HCT116 (cell line): Measurements from ENCODE around the gene THRAP3. TPM values are rescaled to one million over a fixed set of nuclear protein-coding genes. Genes with fewer than 3 reads are reported as not detected.

Experiments used
- ATAC-seq: fragments of 200-7000 bp; cut with Tn5 transposase; 2 replicates; pipeline ENCODE4 v1.9.1; 2020; ENCODE audit warnings: mild to moderate bottlenecking, moderate library complexity
- BruUV-seq: library from RNA; stranded (reverse); fragments of 400-500 nt; replicated peaks from 2 replicates; lab custom pipeline; 2021; lab: Mats Ljungman, UMichigan
- CTCF ChIA-PET: fragments of 300-600 bp; sonication (Branson Sonifier 250); formaldehyde crosslinking; loops from one replicate; lab custom pipeline; 2021; ENCODE audit warnings: antibody characterized with exemption; lab: Charles Lee
- POLR2A ChIA-PET: fragments of 300-600, 350-600 bp; sonication (Branson Sonifier 250); formaldehyde crosslinking; loops from one replicate; lab custom pipeline; 2021; ENCODE audit warnings: antibody characterized with exemption; lab: Charles Lee
- RAD21 ChIA-PET, 2 experiments: fragments of 300-600 bp; sonication (Branson Sonifier 250); formaldehyde crosslinking; loops; one replicate each; lab custom pipeline; 2023; ENCODE audit warnings: low total read pairs in 2 of 2; ENCODE audit not compliant: uncharacterized antibody in 2 of 2, unreplicated experiment in 2 of 2, low non-redundant PET in 1 of 2; lab: Charles Lee
- DNase-seq: peaks from one replicate; pipeline ENCODE4 v3.0.0-alpha.2; 2010; ENCODE audit warnings: low read depth, low spot score
- H2AFZ ChIP-seq: fragments of 200-600 bp; shearing (Covaris generic), sonication (generic); 2 replicates; pipeline ENCODE4 v1.6.1; 2017; ENCODE audit warnings: low read depth, mixed run types, mixed read lengths, antibody characterized with exemption, low read length; ENCODE audit not compliant: poor library complexity, severe bottlenecking
- H3K27ac ChIP-seq: 2 replicates; pipeline ENCODE4 v1.5.1; 2012; ENCODE audit warnings: low read depth, low read length
- H3K27me3 ChIP-seq: fragments of 200-600 bp; sonication (generic); 2 replicates; pipeline ENCODE4 v1.6.1; 2016; ENCODE audit warnings: mixed run types, low read length, mixed read lengths; ENCODE audit not compliant: insufficient read depth
- H3K36me3 ChIP-seq, 2 experiments: fragments of 200-500 bp in 1 of 2; fragments of 200-600 bp in 1 of 2; sonication (Bioruptor generic) in 1 of 2; sonication (generic) in 1 of 2; 2 replicates each; pipeline versions ENCODE4 v1.5.1 to v1.6.1; 2014 to 2016; ENCODE audit warnings: low read length in 2 of 2, inconsistent platforms in 1 of 2, mixed read lengths in 1 of 2, mixed run types in 1 of 2; ENCODE audit not compliant: insufficient read depth in 2 of 2, control insufficient read depth in 1 of 2
- H3K4me1 ChIP-seq, 2 experiments: fragments of 200-600 bp in 1 of 2; sonication (generic) in 1 of 2; 2 replicates each; pipeline versions ENCODE4 v1.5.1 to v1.6.1; 2012 to 2017; ENCODE audit warnings: low read length in 2 of 2, inconsistent platforms in 1 of 2, mild to moderate bottlenecking in 1 of 2, mixed read lengths in 1 of 2, mixed run types in 1 of 2, moderate library complexity in 1 of 2; ENCODE audit not compliant: insufficient read depth in 2 of 2, control insufficient read depth in 1 of 2
- H3K4me2 ChIP-seq: fragments of 200-600 bp; sonication (generic); 2 replicates; pipeline ENCODE4 v1.6.1; 2017; ENCODE audit warnings: mixed run types, low read length, mixed read lengths
- H3K4me3 ChIP-seq, 2 experiments: fragments of 200-600 bp in 1 of 2; sonication (generic) in 1 of 2; replicated peaks in 1 of 2; 2 replicates each; pipeline ENCODE4 v1.5.1; 2011 to 2016; ENCODE audit warnings: low read length in 2 of 2, control low read depth in 1 of 2, low read depth in 1 of 2, mild to moderate bottlenecking in 1 of 2, mixed read lengths in 1 of 2, mixed run types in 1 of 2
- H3K79me2 ChIP-seq: fragments of 200-600 bp; sonication (generic); 2 replicates; pipeline ENCODE4 v1.6.1; 2017; ENCODE audit warnings: mild to moderate bottlenecking, mixed run types, low read length, moderate library complexity, mixed read lengths; ENCODE audit not compliant: insufficient read depth
- H3K9ac ChIP-seq: fragments of 200-600 bp; sonication (generic); 2 replicates; pipeline ENCODE4 v1.6.1; 2016; ENCODE audit warnings: low read length, mixed read lengths
- H3K9me2 ChIP-seq: fragments of 200-600 bp; sonication (generic), shearing (Covaris generic); 2 replicates; pipeline ENCODE4 v1.6.1; 2017; ENCODE audit warnings: mixed run types, mild to moderate bottlenecking, moderate library complexity; ENCODE audit not compliant: insufficient read depth
- H3K9me3 ChIP-seq, 2 experiments: fragments of 200-500 bp in 1 of 2; fragments of 200-600 bp in 1 of 2; sonication (Bioruptor generic) in 1 of 2; sonication (generic) in 1 of 2; 2 replicates each; pipeline ENCODE4 v1.6.1; 2014 to 2017; ENCODE audit warnings: low read length in 2 of 2, mixed read lengths in 2 of 2, inconsistent platforms in 1 of 2, low read depth in 1 of 2, mild to moderate bottlenecking in 1 of 2, mixed run types in 1 of 2, moderate library complexity in 1 of 2; ENCODE audit not compliant: control insufficient read depth in 1 of 2, insufficient read depth in 1 of 2
- H4K20me1 ChIP-seq: fragments of 200-600 bp; sonication (generic), shearing (Covaris generic); 2 replicates; pipeline ENCODE4 v1.6.1; 2017; ENCODE audit warnings: mixed run types, mild to moderate bottlenecking, moderate library complexity; ENCODE audit not compliant: insufficient read depth
- ELF1 ChIP-seq: IDR thresholded peaks from 2 replicates; pipeline ENCODE4 v1.6.1; 2012; ENCODE audit warnings: low read depth, borderline replicate concordance
- POLR2A ChIP-seq: IDR thresholded peaks from 2 replicates; pipeline ENCODE4 v1.7.0; 2011; ENCODE audit warnings: borderline replicate concordance; ENCODE audit not compliant: insufficient read depth, insufficient read length; ENCODE audit errors: extremely low read depth
- RAD21 ChIP-seq: IDR thresholded peaks from 2 replicates; pipeline ENCODE4 v1.6.1; 2012; ENCODE audit warnings: low read depth, mild to moderate bottlenecking
- SIN3A ChIP-seq: IDR thresholded peaks from 2 replicates; pipeline ENCODE4 v1.6.1; 2012; ENCODE audit warnings: low read depth
- TCF7L2 ChIP-seq: IDR thresholded peaks from 2 replicates; pipeline ENCODE4 v1.7.0; 2011; ENCODE audit warnings: borderline replicate concordance, inconsistent platforms; ENCODE audit not compliant: insufficient read depth, insufficient read length; ENCODE audit errors: extremely low read depth
- intact Hi-C: fragments of 100-400 bp; cut with micrococcal nuclease; formaldehyde crosslinking; loops from 2 replicates; pipeline ENCODE4 v1.10.0; 2022
- total RNA-seq: library from RNA; stranded (reverse); gene quantifications from one replicate; pipeline ENCODE4 v1.2.1, GENCODE V29; 2021; ENCODE audit not compliant: unreplicated experiment
- TF ChIP-seq, protein P1 (sequence below): IDR thresholded peaks from 2 replicates; pipeline ENCODE4 v1.6.1; 2011; ENCODE audit warnings: mild to moderate bottlenecking, low read length, moderate library complexity; ENCODE audit not compliant: insufficient replicate concordance; ENCODE audit errors: extremely low read depth
- TF ChIP-seq, protein P2 (sequence below), 3 experiments: fragments of 200-600 bp in 1 of 3; sonication (generic) in 1 of 3; IDR thresholded peaks in 2 of 3; conservative IDR thresholded peaks in 1 of 3; 2 replicates each; pipeline ENCODE4 v1.5.1; 2012 to 2017; ENCODE audit warnings: low read depth in 2 of 3, low read length in 2 of 3, antibody characterized with exemption in 1 of 3, borderline replicate concordance in 1 of 3, control low read depth in 1 of 3, mild to moderate bottlenecking in 1 of 3, mixed read lengths in 1 of 3, mixed run types in 1 of 3, moderate library complexity in 1 of 3; ENCODE audit not compliant: insufficient read depth in 1 of 3

Gene THRAP3
- total RNA-seq, 1 experiment from 2014 or later, result 144 TPM

- intact Hi-C loops, result no loop called here
- Histone ChIP-seq H3K9me2 (no peaks in the 10 kb centered on the region), H3K4me1 (peaks cover 0 to 1% of the 10 kb centered on the region in 2 experiments; a peak in 1 of 4 replicates), H4K20me1 (no peaks in the 10 kb centered on the region), H3K9me3 (no peaks in the 10 kb centered on the region), H3K9ac (no peak overlapping the region), H3K27ac (no peak overlapping the region), H3K79me2 (no peaks in the 10 kb centered on the region), H3K4me3 (no peak overlapping the region), H3K4me2 (no peak overlapping the region), H3K36me3 (no peaks in the 10 kb centered on the region), H2AFZ (no peak overlapping the region)
- CTCF ChIA-PET, result no interaction called here
- no peak for DNase-seq
- RAD21 ChIA-PET, result no interaction called here
- TF ChIP-seq, protein P1, sequence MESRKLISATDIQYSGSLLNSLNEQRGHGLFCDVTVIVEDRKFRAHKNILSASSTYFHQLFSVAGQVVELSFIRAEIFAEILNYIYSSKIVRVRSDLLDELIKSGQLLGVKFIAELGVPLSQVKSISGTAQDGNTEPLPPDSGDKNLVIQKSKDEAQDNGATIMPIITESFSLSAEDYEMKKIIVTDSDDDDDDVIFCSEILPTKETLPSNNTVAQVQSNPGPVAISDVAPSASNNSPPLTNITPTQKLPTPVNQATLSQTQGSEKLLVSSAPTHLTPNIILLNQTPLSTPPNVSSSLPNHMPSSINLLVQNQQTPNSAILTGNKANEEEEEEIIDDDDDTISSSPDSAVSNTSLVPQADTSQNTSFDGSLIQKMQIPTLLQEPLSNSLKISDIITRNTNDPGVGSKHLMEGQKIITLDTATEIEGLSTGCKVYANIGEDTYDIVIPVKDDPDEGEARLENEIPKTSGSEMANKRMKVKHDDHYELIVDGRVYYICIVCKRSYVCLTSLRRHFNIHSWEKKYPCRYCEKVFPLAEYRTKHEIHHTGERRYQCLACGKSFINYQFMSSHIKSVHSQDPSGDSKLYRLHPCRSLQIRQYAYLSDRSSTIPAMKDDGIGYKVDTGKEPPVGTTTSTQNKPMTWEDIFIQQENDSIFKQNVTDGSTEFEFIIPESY, result no peak
- TF ChIP-seq POLR2A (no peak), SIN3A (no peak), ELF1 (no peak), RAD21 (no peak), TCF7L2 (no peak)
- TF ChIP-seq, protein P2, sequence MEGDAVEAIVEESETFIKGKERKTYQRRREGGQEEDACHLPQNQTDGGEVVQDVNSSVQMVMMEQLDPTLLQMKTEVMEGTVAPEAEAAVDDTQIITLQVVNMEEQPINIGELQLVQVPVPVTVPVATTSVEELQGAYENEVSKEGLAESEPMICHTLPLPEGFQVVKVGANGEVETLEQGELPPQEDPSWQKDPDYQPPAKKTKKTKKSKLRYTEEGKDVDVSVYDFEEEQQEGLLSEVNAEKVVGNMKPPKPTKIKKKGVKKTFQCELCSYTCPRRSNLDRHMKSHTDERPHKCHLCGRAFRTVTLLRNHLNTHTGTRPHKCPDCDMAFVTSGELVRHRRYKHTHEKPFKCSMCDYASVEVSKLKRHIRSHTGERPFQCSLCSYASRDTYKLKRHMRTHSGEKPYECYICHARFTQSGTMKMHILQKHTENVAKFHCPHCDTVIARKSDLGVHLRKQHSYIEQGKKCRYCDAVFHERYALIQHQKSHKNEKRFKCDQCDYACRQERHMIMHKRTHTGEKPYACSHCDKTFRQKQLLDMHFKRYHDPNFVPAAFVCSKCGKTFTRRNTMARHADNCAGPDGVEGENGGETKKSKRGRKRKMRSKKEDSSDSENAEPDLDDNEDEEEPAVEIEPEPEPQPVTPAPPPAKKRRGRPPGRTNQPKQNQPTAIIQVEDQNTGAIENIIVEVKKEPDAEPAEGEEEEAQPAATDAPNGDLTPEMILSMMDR (IDR thresholded peaks at IDR 0.05 in 2 of 3, conservative IDR thresholded peaks at IDR 0.05 in 1 of 3; ENCODE audit: borderline replicate concordance in 1 of 3, insufficient read depth in 1 of 3, low read depth in 2 of 3, low read length in 2 of 3), result no peak
- TF ChIP-seq, all 23 proteins: peak for 0
- POLR2A ChIA-PET, result no interaction called here
- BruUV-seq, result no TSS peak
- H3K27me3 ChIP-seq, result no peaks in the 10 kb centered on the region
- ATAC-seq, result no peak
Measured at GRCh38 chr1:36337830-36338229, 113.6 kb downstream of the THRAP3 start.
